Erythroblast (primary cell): ENCODE results near the gene HIBCH.

Experiments
- GATA1 ChIP-seq: IDR thresholded peaks from 2 replicates; pipeline ENCODE4 v1.6.1; 2011; ENCODE audit warnings: low read depth, mild to moderate bottlenecking, control low read depth, low read length, moderate library complexity
- POLR2A ChIP-seq: IDR thresholded peaks from 2 replicates; pipeline ENCODE4 v1.6.1; 2011; ENCODE audit warnings: mild to moderate bottlenecking, low read length

GRCh38 chr2:190197143-190197720 lies 122.4 kb downstream of the HIBCH start:
- no peak for TF ChIP-seq POLR2A
- no peak for TF ChIP-seq GATA1
